Measurements from ENCODE around the gene GAREM2. TPM values are rescaled to one million over a fixed set of nuclear protein-coding genes. Genes with fewer than 3 reads are reported as not detected.

The GAREM2 gene
- total and polyA plus RNA-seq, 2 donors (not counting 3 experiments of a cell fraction or from before 2014, with no cell fraction given), result 3.1 to 3.7 TPM

GRCh38 chr2:26217720-26218119, 44.8 kb downstream of the GAREM2 start:
- no peaks in the 10 kb centered on the region for H3K9me1 ChIP-seq (replicated peaks; ENCODE audit: control insufficient read depth, extremely low read depth, insufficient read depth, low read length)
- DNase-seq (ENCODE audit: low read depth, low spot score) (no peak), FAIRE-seq (no peak)
- H3K27ac ChIP-seq (ENCODE audit: insufficient read depth, low read depth, low read length), result no peak overlapping the region
- intact Hi-C loops (cut with micrococcal nuclease) (no loop called here), dilution Hi-C loops (cut with MboI; ENCODE audit: extremely low pct_ligation_motif_present, low sequenced_read_pairs) (no loop called here)
- no peaks in the 10 kb centered on the region for H3K4me1 ChIP-seq (ENCODE audit: control insufficient read depth, extremely low read depth, insufficient read depth, low read length)
- H3K4me2 ChIP-seq (ENCODE audit: insufficient read depth, low read length), result no peak overlapping the region
- ChIA-PET CTCF (no interaction called here), POLR2A (no interaction called here)
- H3K9me3 ChIP-seq (replicated peaks; ENCODE audit: control insufficient read depth, insufficient read depth, low read length), result no peaks in the 10 kb centered on the region
- no peak overlapping the region for H3K4me3 ChIP-seq (replicated peaks in 1 of 3; ENCODE audit: insufficient read depth in 1 of 3, low read depth in 1 of 3, low read length in 3 of 3)
- TF ChIP-seq MYC (IDR thresholded peaks at IDR 0.05; ENCODE audit: low read depth, low read length) (no peak), POLR2A (IDR thresholded peaks at IDR 0.05; ENCODE audit: low read depth, low read length) (no peak), MAX (IDR thresholded peaks at IDR 0.05; ENCODE audit: insufficient read depth, insufficient read length) (no peak), FOS (IDR thresholded peaks at IDR 0.05; ENCODE audit: borderline replicate concordance, insufficient read depth, low read length) (no peak), EZH2 (IDR thresholded peaks at IDR 0.05; ENCODE audit: borderline replicate concordance, low read depth, low read length, severe bottlenecking) (no peak), CTCF (IDR thresholded peaks at IDR 0.05; ENCODE audit: extremely low read depth in 1 of 2, insufficient read depth in 1 of 2, low read depth in 1 of 2, low read length in 2 of 2) (no peak)
- peaks cover 15 to 30% of the 10 kb centered on the region in 2 experiments for H3K36me3 ChIP-seq (ENCODE audit: control insufficient read depth in 2 of 2, extremely low read depth in 1 of 2, insufficient read depth in 2 of 2, low read length in 2 of 2)
- BruUV-seq (replicated peaks), result no TSS peak
- H2AFZ ChIP-seq (ENCODE audit: low read depth, low read length), result no peak overlapping the region
- H4K20me1 ChIP-seq (replicated peaks; ENCODE audit: control insufficient read depth, extremely low read depth, insufficient read depth, low read length), result no peaks in the 10 kb centered on the region
- no peaks in the 10 kb centered on the region for H3K27me3 ChIP-seq (ENCODE audit: control insufficient read depth in 2 of 2, insufficient read depth in 2 of 2, low read length in 2 of 2)
- H3K9ac ChIP-seq (replicated peaks; ENCODE audit: extremely low read depth, insufficient read depth, low read length), result no peak overlapping the region
- no peaks in the 10 kb centered on the region for H3K79me2 ChIP-seq (ENCODE audit: control insufficient read depth, insufficient read depth, low read length)

GRCh38 chr2:26223018-26223417, 50.1 kb downstream of the GAREM2 start:
- Histone ChIP-seq H3K9me1 (replicated peaks; ENCODE audit: control insufficient read depth, extremely low read depth, insufficient read depth, low read length) (no peaks in the 10 kb centered on the region), H3K9me3 (replicated peaks; ENCODE audit: control insufficient read depth, insufficient read depth, low read length) (no peaks in the 10 kb centered on the region), H3K4me2 (ENCODE audit: insufficient read depth, low read length) (no peak overlapping the region), H3K9ac (replicated peaks; ENCODE audit: extremely low read depth, insufficient read depth, low read length) (no peak overlapping the region), H3K27ac (ENCODE audit: insufficient read depth, low read depth, low read length) (no peak overlapping the region), H4K20me1 (replicated peaks; ENCODE audit: control insufficient read depth, extremely low read depth, insufficient read depth, low read length) (no peaks in the 10 kb centered on the region), H3K27me3 (ENCODE audit: control insufficient read depth in 2 of 2, insufficient read depth in 2 of 2, low read length in 2 of 2) (no peaks in the 10 kb centered on the region), H3K36me3 (ENCODE audit: control insufficient read depth in 2 of 2, extremely low read depth in 1 of 2, insufficient read depth in 2 of 2, low read length in 2 of 2) (peaks cover 3 to 16% of the 10 kb centered on the region in 2 experiments), H3K79me2 (ENCODE audit: control insufficient read depth, insufficient read depth, low read length) (no peaks in the 10 kb centered on the region), H2AFZ (ENCODE audit: low read depth, low read length) (no peak overlapping the region), H3K4me1 (ENCODE audit: control insufficient read depth, extremely low read depth, insufficient read depth, low read length) (no peaks in the 10 kb centered on the region), H3K4me3 (replicated peaks in 1 of 3; ENCODE audit: insufficient read depth in 1 of 3, low read depth in 1 of 3, low read length in 3 of 3) (no peak overlapping the region)
- intact Hi-C loops (cut with micrococcal nuclease) (no loop called here), dilution Hi-C loops (cut with MboI; ENCODE audit: extremely low pct_ligation_motif_present, low sequenced_read_pairs) (no loop called here)
- ChIA-PET CTCF (no interaction called here), POLR2A (no interaction called here)
- FAIRE-seq, result no peak
- TF ChIP-seq GATA2 (IDR thresholded peaks at IDR 0.05; ENCODE audit: insufficient read depth, insufficient read length, low read depth, low read length) (no peak), POLR2AphosphoS5 (IDR thresholded peaks at IDR 0.05; ENCODE audit: insufficient read depth, low read depth, low read length) (no peak), JUN (IDR thresholded peaks at IDR 0.05; ENCODE audit: borderline replicate concordance, insufficient read depth, insufficient read length, low read depth) (no peak), POLR2A (IDR thresholded peaks at IDR 0.05; ENCODE audit: low read depth, low read length) (no peak), EZH2 (IDR thresholded peaks at IDR 0.05; ENCODE audit: borderline replicate concordance, low read depth, low read length, severe bottlenecking) (no peak), MYC (IDR thresholded peaks at IDR 0.05; ENCODE audit: low read depth, low read length) (no peak), FOS (IDR thresholded peaks at IDR 0.05; ENCODE audit: borderline replicate concordance, insufficient read depth, low read length) (no peak), MAX (IDR thresholded peaks at IDR 0.05; ENCODE audit: insufficient read depth, insufficient read length) (no peak), CTCF (IDR thresholded peaks at IDR 0.05; ENCODE audit: extremely low read depth in 1 of 2, insufficient read depth in 1 of 2, low read depth in 1 of 2, low read length in 2 of 2) (no peak)
- no peak for DNase-seq (ENCODE audit: low read depth, low spot score)
- no TSS peak for BruUV-seq (replicated peaks)

All from endothelial cell of umbilical vein (primary cell).